Measurements from ENCODE around the gene PALLD. TPM values are rescaled to one million over a fixed set of nuclear protein-coding genes. Genes with fewer than 3 reads are reported as not detected.
A peak's percentile ranks its signal among the peaks of the same experiment; 100 is the strongest.

The PALLD gene
- total RNA-seq, 1 experiment from 2014 or later: 18.3 TPM

- H2BK12ac ChIP-seq (ENCODE audit: insufficient read length, low read depth, low read length): no peak overlapping the region
- H3K23ac ChIP-seq (ENCODE audit: insufficient read length, low read depth, low read length): no peak overlapping the region
- H3T11ph ChIP-seq (ENCODE audit: low read length): no peak overlapping the region
- Mint-ChIP-seq H3K4me3 (no peak overlapping the region), H3K4me1 (peaks cover 11 to 15% of the 10 kb centered on the region in 2 experiments), H3K27ac (peak overlapping the region in 2 of 3 experiments; percentile 62 to 89; a peak in 3 of 7 replicates), H3K27me3 (ENCODE audit: low read depth) (no peaks in the 10 kb centered on the region), H3K36me3 (ENCODE audit: insufficient read depth in 1 of 3, low read depth in 3 of 3) (peaks cover 8 to 39% (median 15%) of the 10 kb centered on the region in 3 experiments), H3K9me3 (peaks cover 9 to 13% of the 10 kb centered on the region in 2 experiments; a peak in 4 of 5 replicates)
- H3K4ac ChIP-seq (ENCODE audit: low read depth, low read length): no peak overlapping the region
- no peak overlapping the region for H2BK20ac ChIP-seq (ENCODE audit: low read depth, low read length, poor library complexity, severe bottlenecking)
- H2BK120ac ChIP-seq (ENCODE audit: low read depth, low read length, poor library complexity, severe bottlenecking): no peak overlapping the region
- no peaks in the 10 kb centered on the region for H3K9me3 ChIP-seq (ENCODE audit: control insufficient read depth, low read depth, low read length)
- H3K27me3 ChIP-seq (ENCODE audit: insufficient read depth, low read length): no peaks in the 10 kb centered on the region
- H4K8ac ChIP-seq (replicated peaks; ENCODE audit: insufficient read length, low read depth, low read length): no peak overlapping the region
- no peaks in the 10 kb centered on the region for H3K79me1 ChIP-seq (ENCODE audit: insufficient read depth, low read depth, low read length, poor library complexity, severe bottlenecking)
- no peaks in the 10 kb centered on the region for H3K79me2 ChIP-seq (ENCODE audit: insufficient read depth, low read length)
- H3K4me2 ChIP-seq (ENCODE audit: insufficient read depth, insufficient read length, low read length): no peak overlapping the region
- H2BK5ac ChIP-seq (ENCODE audit: insufficient read length, low read length): no peak overlapping the region
- no peak overlapping the region for H3K14ac ChIP-seq (ENCODE audit: insufficient read depth, low read length)
- no peak overlapping the region for H4K91ac ChIP-seq (ENCODE audit: insufficient read length, low read depth, low read length)
- no peak overlapping the region for H2AK5ac ChIP-seq (ENCODE audit: insufficient read length, low read length)
- no peak overlapping the region for H4K5ac ChIP-seq (ENCODE audit: insufficient read length, low read depth, low read length)
- H4K20me1 ChIP-seq (ENCODE audit: control insufficient read depth, insufficient read depth, insufficient read length): no peaks in the 10 kb centered on the region
- no peak overlapping the region for H2AFZ ChIP-seq (ENCODE audit: low read length)
- no peak overlapping the region for H3K27ac ChIP-seq (ENCODE audit: insufficient read length, low read depth, low read length)
- WGBS (ENCODE audit: extremely low coverage, insufficient read length, low lambda C conversion rate): no CpG with 5 or more reads among the region's 2 CpGs
- no peaks in the 10 kb centered on the region for H3K23me2 ChIP-seq (ENCODE audit: insufficient read length, low read depth, low read length, poor library complexity, severe bottlenecking)
- no peak overlapping the region for H3K18ac ChIP-seq (ENCODE audit: insufficient read length, low read depth, low read length)
- no peak overlapping the region for H2BK15ac ChIP-seq (ENCODE audit: low read depth, low read length)
- no peak for DNase-seq
- no peak overlapping the region for H3K56ac ChIP-seq (ENCODE audit: insufficient read length, low read depth, low read length)
- H3K9ac ChIP-seq (ENCODE audit: extremely low read depth, insufficient read length, low read length): no peak overlapping the region
- H3K4me1 ChIP-seq (ENCODE audit: insufficient read depth, low read length): no peaks in the 10 kb centered on the region
- TF ChIP-seq CTCF (conservative IDR thresholded peaks at IDR 0.05): no peak
These were observed 431.5 kb downstream of the PALLD start for GRCh38 chr4:168928346-168928745.

Measured in H9 (cell line).